ENCODE results near the gene IFI27.
A peak's percentile ranks its signal among the peaks of the same experiment; 100 is the strongest.
"Not testable (repeated sequence)": the region's sequence is repeated elsewhere in the genome, so short reads cannot be mapped to it uniquely, and the experiment has no call there.

The IFI27 gene

GRCh38 chr14:94110552-94111181 lies at the start of gene IFI27:
IFI27 (plus strand) TSS chr14:94110736.
- Mint-ChIP-seq H3K9me3 (no peaks in the 10 kb centered on the region), H3K4me1 (peaks cover 50% of the 10 kb centered on the region), H3K36me3 (ENCODE audit: low read depth) (peaks cover 17% of the 10 kb centered on the region), H3K27me3 (ENCODE audit: low read depth, poor library complexity) (peaks cover 3% of the 10 kb centered on the region), H3K27ac (peak within 1 kb of the TSS; percentile 37), H3K4me3 (no peak within 1 kb of the TSS)
- TF ChIP-seq CTCF (IDR thresholded peaks at IDR 0.05) = no peak
- DNase-seq = no peak

- no peaks in the 10 kb centered on the region for H3K27me3 Mint-ChIP-seq (ENCODE audit: low read depth, poor library complexity)
- peaks cover 11% of the 10 kb centered on the region for H3K9me3 Mint-ChIP-seq
- no peak overlapping the region for H3K27ac Mint-ChIP-seq
- peaks cover 18% of the 10 kb centered on the region for H3K4me1 Mint-ChIP-seq
- peaks cover 78% of the 10 kb centered on the region for H3K36me3 Mint-ChIP-seq (ENCODE audit: low read depth)
- DNase-seq = no peak
- H3K4me3 Mint-ChIP-seq = no peak overlapping the region
- TF ChIP-seq CTCF (IDR thresholded peaks at IDR 0.05) = no peak
Measured at GRCh38 chr14:94062344-94062940, 48.1 kb upstream of the IFI27 start.

GRCh38 chr14:94066089-94066676 lies 44.4 kb upstream of the IFI27 start:
- Mint-ChIP-seq H3K9me3 (peaks cover 48% of the 10 kb centered on the region), H3K4me1 (peaks cover 18% of the 10 kb centered on the region), H3K36me3 (ENCODE audit: low read depth) (peaks cover 88% of the 10 kb centered on the region), H3K4me3 (no peak overlapping the region), H3K27me3 (ENCODE audit: low read depth, poor library complexity) (no peaks in the 10 kb centered on the region), H3K27ac (peak overlapping the region; percentile 55)
- no peak for DNase-seq
- no peak for TF ChIP-seq CTCF (IDR thresholded peaks at IDR 0.05)

- not testable (repeated sequence) for H3K4me3 Mint-ChIP-seq; DNase-seq; H3K27me3 Mint-ChIP-seq (ENCODE audit: low read depth, poor library complexity); H3K4me1 Mint-ChIP-seq; H3K27ac Mint-ChIP-seq
- H3K36me3 Mint-ChIP-seq (ENCODE audit: low read depth) = peaks cover 98% of the 10 kb centered on the region
- H3K9me3 Mint-ChIP-seq = peaks cover 97% of the 10 kb centered on the region
Measured at GRCh38 chr14:94072076-94072475, 38.5 kb upstream of the IFI27 start.

GRCh38 chr14:94074534-94074933 lies 36.0 kb upstream of the IFI27 start:
- DNase-seq = no peak
- no peaks in the 10 kb centered on the region for H3K27me3 Mint-ChIP-seq (ENCODE audit: low read depth, poor library complexity)
- H3K4me1 Mint-ChIP-seq = peaks cover 21% of the 10 kb centered on the region
- peaks cover 98% of the 10 kb centered on the region for H3K36me3 Mint-ChIP-seq (ENCODE audit: low read depth)
- TF ChIP-seq CTCF (IDR thresholded peaks at IDR 0.05) = no peak
- no peak overlapping the region for H3K4me3 Mint-ChIP-seq
- peaks cover 90% of the 10 kb centered on the region for H3K9me3 Mint-ChIP-seq
- peak overlapping the region; percentile 4 for H3K27ac Mint-ChIP-seq

- Mint-ChIP-seq H3K4me1 (peaks cover 26% of the 10 kb centered on the region), H3K4me3 (no peak overlapping the region), H3K9me3 (peaks cover 86% of the 10 kb centered on the region), H3K27me3 (ENCODE audit: low read depth, poor library complexity) (no peaks in the 10 kb centered on the region), H3K27ac (no peak overlapping the region), H3K36me3 (ENCODE audit: low read depth) (peaks cover 96% of the 10 kb centered on the region)
- no peak for DNase-seq
- TF ChIP-seq CTCF (IDR thresholded peaks at IDR 0.05) = no peak
Measured at GRCh38 chr14:94075008-94075407, 35.5 kb upstream of the IFI27 start.

Measured in nephron progenitor cell (in vitro differentiated cells).